ENCODE results near the gene SNX22.

DNA sequence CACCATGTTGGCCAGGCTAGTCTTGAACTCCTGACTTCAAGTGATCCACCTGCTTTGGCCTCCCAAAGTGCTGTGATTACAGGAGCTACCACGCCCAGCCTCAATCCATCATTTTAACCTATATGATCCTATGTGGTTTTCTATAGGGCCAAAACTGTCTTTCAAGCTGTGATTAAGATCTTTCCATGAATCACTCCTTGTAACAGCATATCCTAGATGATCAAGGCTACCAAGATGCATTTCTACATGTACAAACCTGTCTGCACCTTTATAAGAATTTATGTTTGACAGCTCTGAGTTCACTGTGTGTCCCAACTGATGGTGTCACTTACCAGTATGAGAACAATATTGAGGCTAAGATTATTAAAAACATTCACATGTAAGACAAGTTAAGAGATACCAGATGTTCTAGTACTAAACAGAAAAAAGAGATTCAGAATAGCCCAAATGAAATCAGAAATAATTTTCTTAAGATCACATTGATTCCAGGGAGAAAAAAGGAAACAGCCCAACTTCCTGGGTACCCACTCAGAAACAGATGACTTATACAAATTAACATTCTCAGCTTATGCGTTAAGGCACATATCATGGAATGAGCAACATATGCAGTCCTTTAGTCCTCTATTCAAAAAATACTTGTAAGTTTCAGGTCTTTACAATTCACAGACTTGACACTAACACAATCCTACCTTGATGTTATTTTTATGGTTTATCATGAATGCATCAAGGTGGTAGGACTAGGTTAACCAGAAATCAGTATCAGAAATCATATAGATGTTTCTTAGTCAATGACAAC, 36.1 kb downstream of the SNX22 start:
- no peak for TF ChIP-seq POLR2AphosphoS5 (IDR thresholded peaks at IDR 0.05; ENCODE audit: low read depth, low read length)
- TF ChIP-seq SIN3A (IDR thresholded peaks at IDR 0.05; ENCODE audit: borderline replicate concordance, insufficient read depth, low read length), result no peak

Data from PFSK-1 (cell line).